HepG2 (cell line): ENCODE measurements around the gene STK32C. TPM values are rescaled to one million over a fixed set of nuclear protein-coding genes. Genes with fewer than 3 reads are reported as not detected.

Experiments used
- CHD2 ChIP-seq: IDR thresholded peaks from 2 replicates; pipeline ENCODE4 v1.6.1; 2011; ENCODE audit warnings: low read depth, low read length, improper control_type of control experiment
- CSRNP2 ChIP-seq: sonication (generic); formaldehyde crosslinking; conservative IDR thresholded peaks from 2 replicates; pipeline ENCODE4 v1.8.0; 2022; ENCODE audit warnings: low read depth, missing genetic modification reagents
- FOXA1 ChIP-seq, 2 experiments: fragments of 450-650 bp in 1 of 2; sonication (generic) in 1 of 2; formaldehyde crosslinking in 1 of 2; IDR thresholded peaks; 2 replicates each; pipeline versions ENCODE4 v1.4.0 to v1.6.1; 2016 to 2020; ENCODE audit warnings: missing genetic modification reagents in 1 of 2
- FOXJ3 ChIP-seq: sonication (generic); formaldehyde crosslinking; IDR thresholded peaks from 2 replicates; pipeline ENCODE4 v1.4.0; 2020; ENCODE audit warnings: missing genetic modification reagents, mild to moderate bottlenecking, borderline replicate concordance
- GABPB1 ChIP-seq: IDR thresholded peaks from 2 replicates; pipeline ENCODE4 v1.6.1; 2016; ENCODE audit warnings: mild to moderate bottlenecking, missing genetic modification reagents, moderate library complexity, missing compliant biosample characterization
- HNRNPLL ChIP-seq: fragments of 200-400 bp; formaldehyde crosslinking; IDR thresholded peaks from 2 replicates; pipeline ENCODE4 v1.6.1; 2017; ENCODE audit warnings: mild to moderate bottlenecking, low read depth, low read length; ENCODE audit not compliant: poor library complexity, severe bottlenecking
- MXD4 ChIP-seq: IDR thresholded peaks from 2 replicates; pipeline ENCODE4 v1.6.1; 2016; ENCODE audit warnings: mild to moderate bottlenecking, missing biosample characterization, missing genetic modification reagents
- NR0B2 ChIP-seq: sonication (generic); formaldehyde crosslinking; IDR thresholded peaks from 2 replicates; pipeline ENCODE4 v1.4.0; 2020; ENCODE audit warnings: mild to moderate bottlenecking, missing genetic modification reagents
- TAF1 ChIP-seq: sonication (generic); formaldehyde crosslinking; IDR thresholded peaks from 2 replicates; pipeline ENCODE4 v1.4.0; 2020; ENCODE audit warnings: missing genetic modification reagents
- TFE3 ChIP-seq: IDR thresholded peaks from 2 replicates; pipeline ENCODE4 v1.6.1; 2016
- ZNF354B ChIP-seq: sonication (generic); formaldehyde crosslinking; IDR thresholded peaks from 2 replicates; pipeline ENCODE4 v1.8.0; 2022; ENCODE audit warnings: mild to moderate bottlenecking, missing genetic modification reagents
- ZXDC ChIP-seq: sonication (generic); formaldehyde crosslinking; IDR thresholded peaks from 2 replicates; pipeline ENCODE4 v1.5.0; 2020; ENCODE audit warnings: mild to moderate bottlenecking, missing genetic modification reagents
- polyA plus RNA-seq, 8 experiments: library from polyadenylated mRNA; depleted of rRNA in 3 of 8; stranded (reverse) in 7 of 8; unstranded in 1 of 8; fragments of >200 nt; fragmentation: Illumina TruSeq in 4 of 8; extraction: Trizol in 4 of 8; gene quantifications; 2 replicates each; pipeline versions ENCODE4 v1.2.1 to v1.2.3, GENCODE V29; 2011 to 2016; ENCODE audit warnings: low read depth in 4 of 8, missing spikeins in 1 of 8, mixed read lengths in 1 of 8; ENCODE audit not compliant: insufficient read depth in 1 of 8
- total RNA-seq, 5 experiments: library from RNA; depleted of rRNA; stranded (reverse); fragments of >200 nt; fragmentation: Illumina TruSeq; extraction: Trizol; gene quantifications; 2 replicates each; pipeline ENCODE4 v1.2.3, GENCODE V29; 2016; ENCODE audit warnings: low read depth in 1 of 5
- TF ChIP-seq, protein P1 (sequence below): sonication (generic); formaldehyde crosslinking; IDR thresholded peaks from 2 replicates; pipeline ENCODE4 v1.5.0; 2020; ENCODE audit warnings: missing genetic modification reagents
- TF ChIP-seq, protein P2 (sequence below): sonication (generic); formaldehyde crosslinking; IDR thresholded peaks from 2 replicates; pipeline ENCODE4 v1.8.1; 2023; ENCODE audit warnings: mild to moderate bottlenecking, inconsistent platforms, moderate library complexity, missing genetic modification reagents, borderline replicate concordance

Gene STK32C
- total and polyA plus RNA-seq, 2 of the 13 experiments (the other 11 are each of a cell fraction or from before 2014, with no cell fraction given), result 10.9 to 19.4 TPM

GRCh38 chr10:132311338-132311939 lies 3.7 kb upstream of the STK32C start (continued):
- no peak for TF ChIP-seq CSRNP2 (CRISPR knock-in tag)
- TF ChIP-seq, protein P1, sequence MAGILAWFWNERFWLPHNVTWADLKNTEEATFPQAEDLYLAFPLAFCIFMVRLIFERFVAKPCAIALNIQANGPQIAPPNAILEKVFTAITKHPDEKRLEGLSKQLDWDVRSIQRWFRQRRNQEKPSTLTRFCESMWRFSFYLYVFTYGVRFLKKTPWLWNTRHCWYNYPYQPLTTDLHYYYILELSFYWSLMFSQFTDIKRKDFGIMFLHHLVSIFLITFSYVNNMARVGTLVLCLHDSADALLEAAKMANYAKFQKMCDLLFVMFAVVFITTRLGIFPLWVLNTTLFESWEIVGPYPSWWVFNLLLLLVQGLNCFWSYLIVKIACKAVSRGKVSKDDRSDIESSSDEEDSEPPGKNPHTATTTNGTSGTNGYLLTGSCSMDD (CRISPR knock-in tag), result no peak
- peak; percentile 32; the same call in 1 of the 2 replicates for TF ChIP-seq TAF1 (CRISPR knock-in tag)
- TF ChIP-seq HNRNPLL, result peak; percentile 21
- no peak for TF ChIP-seq FOXA1 (IDR thresholded peaks at IDR 0.05)
- peak; percentile 92 for TF ChIP-seq FOXA1 (CRISPR knock-in tag; IDR thresholded peaks at IDR 0.05)
- peak; percentile 38; the same call in 1 of the 2 replicates for TF ChIP-seq GABPB1 (CRISPR knock-in tag)
- TF ChIP-seq ZXDC, result no peak
- no peak for TF ChIP-seq CHD2
- no peak for TF ChIP-seq NR0B2 (CRISPR knock-in tag)
- TF ChIP-seq, protein P2, sequence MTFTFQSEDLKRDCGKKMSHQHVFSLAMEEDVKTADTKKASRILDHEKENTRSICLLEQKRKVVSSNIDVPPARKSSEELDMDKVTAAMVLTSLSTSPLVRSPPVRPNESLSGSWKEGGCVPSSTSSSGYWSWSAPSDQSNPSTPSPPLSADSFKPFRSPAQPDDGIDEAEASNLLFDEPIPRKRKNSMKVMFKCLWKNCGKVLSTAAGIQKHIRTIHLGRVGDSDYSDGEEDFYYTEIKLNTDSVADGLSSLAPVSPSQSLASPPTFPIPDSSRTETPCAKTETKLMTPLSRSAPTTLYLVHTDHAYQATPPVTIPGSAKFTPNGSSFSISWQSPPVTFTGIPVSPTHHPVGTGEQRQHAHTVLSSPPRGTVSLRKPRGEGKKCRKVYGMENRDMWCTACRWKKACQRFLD (CRISPR knock-in tag), result no peak
- peak; percentile 76; the same call in 1 of the 2 replicates for TF ChIP-seq MXD4 (CRISPR knock-in tag)
- TF ChIP-seq TFE3, result peak; percentile 84
- no peak for TF ChIP-seq ZNF354B (CRISPR knock-in tag)
- no peak for TF ChIP-seq FOXJ3 (CRISPR knock-in tag)
